Measurements from ENCODE around the gene U2SURP. TPM values are rescaled to one million over a fixed set of nuclear protein-coding genes. Genes with fewer than 3 reads are reported as not detected.

The U2SURP gene
- total RNA-seq, 2 donors from 2014 or later, result 55.1 to 69.1 TPM

- no peak for ATAC-seq
- DNase-seq, result no peak
- intact Hi-C loops (cut with DNase I, micrococcal nuclease), result no loop called here
These were observed 83.7 kb downstream of the U2SURP start for GRCh38 chr3:143084856-143085731.

GRCh38 chr3:143088835-143089234 lies 87.5 kb downstream of the U2SURP start:
- intact Hi-C loops (cut with DNase I, micrococcal nuclease), result no loop called here
- ATAC-seq (no peak), DNase-seq (no peak)

- intact Hi-C loops (cut with DNase I, micrococcal nuclease), result no loop called here
- DNase-seq, result no peak
- no peak for ATAC-seq
These were observed 88.6 kb downstream of the U2SURP start for GRCh38 chr3:143089965-143090364.

- DNase-seq (no peak), ATAC-seq (no peak)
- intact Hi-C loops (cut with DNase I, micrococcal nuclease), result no loop called here
These were observed 89.1 kb downstream of the U2SURP start for GRCh38 chr3:143090486-143090885.

GRCh38 chr3:143090976-143091837 lies 89.8 kb downstream of the U2SURP start:
- DNase-seq (no peak), ATAC-seq (no peak)
- intact Hi-C loops (cut with DNase I, micrococcal nuclease), result no loop called here

DNA sequence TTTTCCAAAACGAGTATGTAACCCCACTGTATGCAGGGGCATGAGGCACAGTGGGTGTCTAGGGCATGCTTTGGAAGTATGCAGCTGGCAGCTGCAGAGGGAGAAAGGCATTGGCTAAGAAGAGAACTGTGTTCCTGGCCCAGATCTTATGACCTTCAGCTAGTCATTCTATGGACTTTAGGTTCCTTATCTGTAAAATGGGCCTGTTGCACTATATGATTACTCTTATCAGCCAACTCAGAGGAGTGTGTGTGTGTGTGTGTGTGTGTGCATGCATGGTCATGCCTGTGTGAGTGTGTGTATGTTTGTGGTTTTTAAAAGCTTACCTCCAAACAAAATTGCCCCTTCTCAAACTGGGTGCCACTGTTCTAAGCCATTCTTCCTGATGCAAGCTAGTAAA lies 90.8 kb downstream of the U2SURP start:
- no peak for ATAC-seq
- intact Hi-C loops (cut with DNase I, micrococcal nuclease), result no loop called here
- no peak for DNase-seq

DNA sequence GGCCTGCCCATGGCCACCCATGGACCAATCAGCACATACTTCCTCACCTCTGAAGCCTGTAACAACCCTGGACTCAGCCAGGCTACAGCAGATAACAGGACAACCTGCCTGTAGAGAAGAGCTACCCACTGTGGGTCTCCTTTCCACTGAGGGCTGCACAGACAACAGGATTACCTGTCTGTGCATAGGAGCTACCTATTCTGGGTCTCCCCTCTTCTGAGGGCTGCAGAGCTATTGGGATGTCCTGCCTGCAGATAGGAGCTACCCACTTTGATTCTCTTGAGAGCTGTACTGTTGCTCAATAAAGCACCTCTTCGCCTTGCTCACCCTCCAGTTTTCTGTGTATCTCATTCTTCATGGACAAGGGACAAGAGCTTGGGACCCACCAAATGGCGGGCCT lies 94.4 kb downstream of the U2SURP start:
- no peak for DNase-seq
- intact Hi-C loops (cut with DNase I, micrococcal nuclease), result no loop called here
- ATAC-seq, result no peak

DNA sequence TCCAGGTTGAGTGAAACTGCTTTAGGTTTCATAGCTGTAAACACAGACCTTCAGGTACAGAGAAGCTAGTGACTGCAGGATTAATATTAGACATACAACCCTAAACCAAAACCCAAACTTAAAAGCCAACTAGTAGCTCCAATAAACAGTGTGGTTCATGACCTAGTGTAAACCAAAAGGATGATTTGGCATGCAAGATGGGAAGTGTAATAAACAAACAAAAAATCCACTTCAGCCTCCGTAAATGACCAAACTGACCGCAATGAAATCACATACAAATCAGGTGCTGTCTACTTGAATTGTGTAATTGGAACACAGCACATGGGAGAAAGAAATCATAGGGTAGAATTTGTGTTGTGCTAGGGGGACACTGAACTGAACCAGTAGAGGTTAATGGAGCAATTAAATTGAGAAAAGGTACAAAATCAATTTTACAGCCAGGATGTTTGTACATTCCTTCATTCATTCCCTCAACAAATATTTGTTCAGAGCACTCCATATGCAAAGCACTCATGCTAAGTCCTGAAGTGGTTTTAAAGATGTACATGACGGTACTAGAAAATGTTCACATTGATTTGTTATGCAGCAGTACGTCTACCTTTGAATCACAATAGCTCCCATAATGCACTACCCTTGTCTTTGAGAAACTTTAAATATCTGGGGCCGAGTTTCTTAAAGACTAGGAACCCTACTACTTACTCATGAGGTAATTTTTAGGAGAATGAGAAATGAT lies 96.8 kb downstream of the U2SURP start:
- intact Hi-C loops (cut with DNase I, micrococcal nuclease), result no loop called here

DNA sequence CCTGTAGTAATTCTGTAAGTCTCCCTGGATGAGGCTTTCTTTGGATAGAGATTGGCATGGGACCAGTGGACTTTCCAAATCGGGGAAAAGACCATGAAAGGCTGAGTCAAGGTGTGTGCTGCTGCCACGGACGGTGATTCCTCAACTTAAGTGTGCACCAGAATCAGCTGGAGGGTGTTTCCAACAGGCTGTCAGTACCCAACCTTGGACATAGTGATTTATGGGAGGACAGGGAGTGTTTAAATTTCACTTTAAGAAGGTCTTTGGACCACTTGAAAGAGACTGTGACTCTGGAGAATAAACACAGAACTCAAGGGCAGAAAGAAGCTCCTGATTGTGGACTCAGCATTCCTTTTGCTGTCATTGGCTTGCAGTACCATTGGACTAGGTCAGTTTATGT lies 97.8 kb downstream of the U2SURP start:
- intact Hi-C loops (cut with DNase I, micrococcal nuclease), result no loop called here
- ATAC-seq (no peak), DNase-seq (no peak)

More for the DNA sequence above, 96.8 kb downstream of the U2SURP start:
- DNase-seq (no peak), ATAC-seq (no peak)

GRCh38 chr3:143099690-143100089 lies 98.3 kb downstream of the U2SURP start:
- no peak for DNase-seq
- intact Hi-C loops (cut with DNase I, micrococcal nuclease), result no loop called here
- ATAC-seq, result no peak

DNA sequence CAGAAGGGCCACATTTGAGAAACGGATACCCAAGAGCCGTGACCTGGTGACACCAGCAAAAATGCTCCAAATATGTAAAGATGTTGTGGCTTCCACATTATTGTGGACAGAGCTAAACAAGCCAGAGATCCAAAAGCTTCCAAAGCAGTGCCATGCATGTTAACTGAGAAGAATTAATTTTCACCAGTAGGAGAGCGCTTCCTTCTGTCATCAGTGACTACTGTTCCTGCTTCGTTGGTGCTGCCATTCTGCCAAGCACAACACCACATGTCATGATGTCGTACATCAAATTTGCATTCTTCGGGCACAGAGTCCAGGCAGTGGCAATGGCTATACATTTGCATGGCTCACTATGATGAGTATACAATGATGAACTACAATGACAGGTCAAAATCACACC lies 99.1 kb downstream of the U2SURP start:
- no peak for ATAC-seq
- DNase-seq, result no peak
- intact Hi-C loops (cut with DNase I, micrococcal nuclease), result no loop called here

GRCh38 chr3:143101792-143102381 lies 100.5 kb downstream of the U2SURP start:
- intact Hi-C loops (cut with DNase I, micrococcal nuclease), result no loop called here
- DNase-seq, result no peak
- no peak for ATAC-seq

GRCh38 chr3:143103652-143104051 lies 102.3 kb downstream of the U2SURP start:
- ATAC-seq, result no peak
- no peak for DNase-seq
- intact Hi-C loops (cut with DNase I, micrococcal nuclease), result no loop called here

DNA sequence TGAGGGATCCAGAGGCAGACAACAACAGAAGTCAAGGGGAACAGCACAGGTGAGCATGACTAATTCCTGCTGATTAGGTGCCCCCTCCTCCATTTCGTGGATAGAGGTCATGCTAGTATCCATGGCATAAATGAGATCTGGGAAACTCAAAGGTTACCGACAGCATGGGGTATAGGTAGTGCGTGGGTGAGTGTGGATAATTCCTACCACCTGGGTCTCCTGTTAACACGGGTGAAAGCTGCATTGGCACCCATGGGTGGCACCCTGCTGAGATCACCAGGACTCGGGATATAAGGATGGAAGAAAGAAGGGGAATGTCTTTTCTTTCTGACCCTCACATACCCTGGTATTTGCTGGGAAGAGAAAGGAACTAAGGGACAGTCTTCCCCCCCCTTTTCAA lies 103.8 kb downstream of the U2SURP start:
- ATAC-seq (no peak), DNase-seq (no peak)
- intact Hi-C loops (cut with DNase I, micrococcal nuclease), result no loop called here

- DNase-seq (no peak), ATAC-seq (no peak)
- intact Hi-C loops (cut with DNase I, micrococcal nuclease), result no loop called here
These were observed 108.5 kb downstream of the U2SURP start for GRCh38 chr3:143109861-143110260.

Measured in left colon (tissue), 2 donors.